Right cardiac atrium (tissue), 5 donors: ENCODE results near the gene BICD2. TPM values are rescaled to one million over a fixed set of nuclear protein-coding genes. Genes with fewer than 3 reads are reported as not detected.
A peak's percentile ranks its signal among the peaks of the same experiment; 100 is the strongest.
"Not testable (repeated sequence)": the region's sequence is repeated elsewhere in the genome, so short reads cannot be mapped to it uniquely, and the experiment has no call there.

Source experiments
- ATAC-seq, 2 donors: fragments of 200-7000 bp; cut with Tn5 transposase; one replicate each; pipeline versions ENCODE4 v1.8.0 to v1.9.1; 2020; ENCODE audit warnings: moderate library complexity in 2 of 2, mild to moderate bottlenecking in 1 of 2
- DNase-seq, 3 donors: peaks; one replicate each; pipeline ENCODE4 v3.0.0-alpha.2; 2020
- H3K27ac ChIP-seq: one replicate; pipeline ENCODE4 v1.5.1; 2013; ENCODE audit warnings: mild to moderate bottlenecking, low read length, control low read depth, moderate library complexity
- H3K27me3 ChIP-seq: one replicate; pipeline ENCODE4 v1.6.1; 2013; ENCODE audit not compliant: control insufficient read depth, insufficient read depth
- H3K4me1 ChIP-seq: one replicate; pipeline ENCODE4 v1.6.1; 2013; ENCODE audit warnings: low read length; ENCODE audit not compliant: control insufficient read depth, insufficient read depth
- H3K4me3 ChIP-seq: one replicate; pipeline ENCODE4 v1.5.1; 2013; ENCODE audit warnings: low read length, control low read depth
- H3K9me3 ChIP-seq: one replicate; pipeline ENCODE4 v1.6.1; 2013; ENCODE audit warnings: low read length; ENCODE audit not compliant: control insufficient read depth
- WGBS: extraction: QIAGEN DNeasy Blood & Tissue Kit; methylation state at CpG from one replicate; pipeline ENCODE4 v1.1.7; 2013; 5-methylcytosine and 5-hydroxymethylcytosine counted together
- intact Hi-C, 4 donors: fragments of 100-400 bp; cut with DNase I; formaldehyde crosslinking; loops; one replicate each; pipeline versions ENCODE4 v1.11.0 to v1.14.0; 2022 to 2023
- long read RNA-seq, 4 donors: library from polyadenylated mRNA; unstranded; transcript quantifications; one replicate each; pipeline ENCODE4 v2.0.0, GENCODE V29; 2020 to 2021
- polyA plus RNA-seq: library from polyadenylated mRNA; stranded (reverse); fragments of 200-250 nt; gene quantifications from one replicate; pipeline ENCODE4 v1.2.3, GENCODE V29; 2013
- total RNA-seq, 4 donors: library from RNA; stranded (reverse); fragmentation: NEBNext Ultra II Directional; extraction: Animal tissue kit (Norgen Biotek cat#: 25700); gene quantifications; one replicate each; pipeline ENCODE4 v1.2.1, GENCODE V29; 2021
- donor health status: healthy with polysubstance abuse.
- donor health status: DM: no; HTN: yes; CAD: no.
- donor health status: DM: no; HTN: no; CAD: no.
- donor health status: DM: no; HTN: yes; CAD: no; lungs with severe emphysema.
- donor health status: DM: yes; HTN: yes; CAD: no.

Gene BICD2
- total RNA-seq (10 to 100 TPM; 29.5 to 36.0 (median 33.8) TPM), polyA plus RNA-seq (20.0 TPM)
- long read RNA-seq, donor 1, full-length matches to known transcripts = 75 of 137 reads
- long read RNA-seq, donor 1, partial matches to known transcripts = 60 of 137 reads
- long read RNA-seq, donor 1, other reads (novel, unspliced or antisense) = 2 of 137 reads
- long read RNA-seq, donor 2, full-length matches to known transcripts = 25 of 46 reads
- long read RNA-seq, donor 2, partial matches to known transcripts = 16 of 46 reads
- long read RNA-seq, donor 2, other reads (novel, unspliced or antisense) = 5 of 46 reads
- long read RNA-seq, donor 3, full-length matches to known transcripts = 41 of 155 reads
- long read RNA-seq, donor 3, partial matches to known transcripts = 113 of 155 reads
- long read RNA-seq, donor 3, other reads (novel, unspliced or antisense) = 1 of 155 reads
- long read RNA-seq, donor 4, full-length matches to known transcripts = 34 of 56 reads
- long read RNA-seq, donor 4, partial matches to known transcripts = 21 of 56 reads
- long read RNA-seq, donor 4, other reads (novel, unspliced or antisense) = 1 of 56 reads

DNA sequence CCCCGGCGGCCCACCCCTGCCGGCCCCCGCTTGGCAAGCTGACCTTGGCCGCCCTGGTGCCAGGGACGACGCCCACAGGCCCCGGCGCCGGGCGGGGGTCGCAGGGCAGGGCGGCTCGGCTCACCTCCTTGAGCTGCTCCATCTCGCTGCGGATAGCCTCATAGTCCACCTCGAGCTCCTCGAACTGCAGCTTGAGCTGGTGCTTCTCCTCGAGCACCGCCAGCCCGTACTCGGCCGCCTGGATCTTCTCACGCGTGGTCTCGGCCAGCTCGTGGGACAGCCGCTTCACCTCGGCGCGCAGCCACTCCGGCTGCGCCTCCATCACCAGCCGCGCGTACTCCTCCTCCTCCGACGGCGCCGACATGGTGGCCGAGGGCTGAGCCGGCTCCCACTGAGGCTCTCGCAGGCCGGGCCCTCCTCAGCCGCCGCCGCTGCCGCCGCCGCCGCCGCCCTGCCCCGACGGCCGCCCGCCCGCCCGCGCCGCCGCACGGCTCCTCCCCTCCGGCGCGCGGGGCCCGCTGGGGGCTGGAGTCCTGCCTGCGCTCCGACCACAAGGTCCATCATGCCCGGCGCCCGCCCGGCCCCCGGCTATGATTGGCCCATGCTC, at the start of gene BICD2:
BICD2 (minus strand) TSS at position 453 of the 607 bp plus-strand sequence; CDS start at position 364, 89 bp downstream.
- under 1% methylated on average over 74 of the region's 74 CpGs for WGBS
- peaks cover 24% of the 10 kb centered on the region for H3K4me1 ChIP-seq
- H3K9me3 ChIP-seq = no peaks in the 10 kb centered on the region
- H3K27me3 ChIP-seq = no peaks in the 10 kb centered on the region
- ATAC-seq = no peak
- peak within 1 kb of the TSS; percentile 92 for H3K4me3 ChIP-seq
- intact Hi-C loops = loop anchor here in 1 of 4 donors (10.0 kb wide), 1 partner anchor 50 kb away; no protein-coding TSS in a partner anchor
- peak within 1 kb of the TSS; percentile 100 for H3K27ac ChIP-seq
- DNase-seq = no peak

DNA sequence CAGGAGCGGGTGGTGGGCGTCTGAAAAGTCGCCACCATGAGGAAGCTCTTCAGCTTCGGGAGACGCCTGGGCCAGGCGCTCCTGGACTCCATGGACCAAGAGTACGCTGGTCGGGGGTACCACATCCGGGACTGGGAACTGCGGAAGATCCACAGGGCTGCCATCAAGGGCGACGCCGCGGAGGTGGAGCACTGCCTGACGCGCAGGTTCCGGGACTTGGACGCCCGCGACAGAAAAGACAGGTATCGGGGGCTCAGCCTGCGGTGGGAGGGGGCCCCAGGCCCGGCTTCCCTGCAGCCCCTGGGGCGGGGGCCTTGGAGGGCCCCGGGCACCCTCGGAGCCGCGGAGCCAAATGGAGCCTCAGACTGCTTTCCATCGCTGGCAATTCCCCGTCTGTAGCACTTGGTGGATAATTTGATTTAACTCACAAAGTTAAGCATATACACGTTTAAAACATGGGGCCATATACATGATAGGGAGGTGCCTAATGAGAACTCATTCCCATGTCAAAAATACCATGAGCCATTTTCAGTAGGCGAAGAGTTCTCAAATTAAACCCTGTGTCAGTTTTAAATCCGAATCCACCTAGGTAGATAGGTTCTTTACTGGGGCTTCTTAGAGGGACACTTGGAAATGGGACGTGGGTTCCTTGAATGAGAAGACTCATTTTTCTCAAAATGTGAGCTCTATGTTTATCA, 45.1 kb upstream of the BICD2 start:
- H3K4me1 ChIP-seq, intact Hi-C loops, H3K27me3 ChIP-seq, DNase-seq, H3K4me3 ChIP-seq, H3K27ac ChIP-seq, ATAC-seq, H3K9me3 ChIP-seq: not testable (repeated sequence)
- WGBS = 9% methylated on average over 34 of the region's 34 CpGs

DNA sequence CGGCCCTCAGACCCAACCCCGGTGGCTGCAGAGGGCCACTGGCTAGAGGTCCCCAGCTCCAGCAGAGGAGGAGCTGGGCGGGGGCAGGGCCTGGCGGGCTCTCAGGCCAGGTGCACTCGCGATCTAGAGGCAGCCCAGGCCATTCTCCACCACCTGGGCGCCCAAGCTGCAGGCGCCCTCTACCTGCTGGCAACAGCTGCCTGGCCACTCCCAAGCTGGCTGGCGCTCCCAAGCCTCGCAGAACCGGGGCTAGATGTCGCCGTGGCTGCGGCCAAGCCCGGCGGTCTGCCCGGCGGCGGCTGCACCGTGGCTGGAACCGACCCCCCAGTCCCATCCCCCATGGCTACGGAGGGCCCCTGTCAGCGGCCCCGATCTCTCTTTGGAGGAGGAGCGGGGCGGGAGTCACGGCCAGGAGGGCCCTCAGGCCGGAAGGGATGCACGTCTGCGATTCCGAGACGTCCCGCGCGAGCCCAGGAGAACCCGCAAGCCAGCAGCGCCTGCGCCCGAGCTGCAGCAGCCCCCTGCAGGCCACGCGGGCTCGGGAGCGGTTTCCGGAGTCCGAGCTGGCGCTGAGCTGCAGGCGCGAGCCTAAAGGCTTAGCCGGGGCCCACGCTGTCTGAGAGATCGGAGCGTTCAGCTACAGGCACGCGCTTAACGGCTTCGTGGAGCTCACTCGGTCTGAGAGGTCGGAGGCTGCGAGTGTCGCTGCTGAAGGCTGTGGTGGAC, 44.3 kb upstream of the BICD2 start:
- no peaks in the 10 kb centered on the region for H3K4me1 ChIP-seq
- no peak overlapping the region for H3K27ac ChIP-seq
- peak overlapping the region; percentile 25 for H3K4me3 ChIP-seq
- peak; percentile 74 to 87 (median 86) for DNase-seq
- no peaks in the 10 kb centered on the region for H3K27me3 ChIP-seq
- WGBS = 1% methylated on average over 60 of the region's 60 CpGs
- no peaks in the 10 kb centered on the region for H3K9me3 ChIP-seq
- ATAC-seq = peak; percentile 78 to 87
- intact Hi-C loops = no loop called here

GRCh38 chr9:92807757-92808725, 43.4 kb upstream of the BICD2 start:
- peak in 2 of 3 donors; percentile 44 to 50 for DNase-seq
- Histone ChIP-seq H3K27me3 (no peaks in the 10 kb centered on the region), H3K4me3 (no peak overlapping the region), H3K9me3 (no peaks in the 10 kb centered on the region), H3K27ac (no peak overlapping the region), H3K4me1 (no peaks in the 10 kb centered on the region)
- intact Hi-C loops = no loop called here
- WGBS = 5% methylated on average over 76 of the region's 76 CpGs
- peak; percentile 28 to 34 for ATAC-seq

- H3K27ac ChIP-seq = no peak overlapping the region
- no peaks in the 10 kb centered on the region for H3K27me3 ChIP-seq
- ATAC-seq (no peak), DNase-seq (no peak)
- H3K4me3 ChIP-seq = no peak overlapping the region
- no peaks in the 10 kb centered on the region for H3K9me3 ChIP-seq
- intact Hi-C loops = no loop called here
- 10% methylated on average over 44 of the region's 44 CpGs for WGBS
- H3K4me1 ChIP-seq = no peaks in the 10 kb centered on the region
Measured at GRCh38 chr9:92807031-92807756, 42.6 kb upstream of the BICD2 start.

GRCh38 chr9:92804727-92805126, 40.1 kb upstream of the BICD2 start:
- ATAC-seq = no peak
- H3K9me3 ChIP-seq = no peaks in the 10 kb centered on the region
- no peak for DNase-seq
- H3K4me1 ChIP-seq = no peaks in the 10 kb centered on the region
- H3K27ac ChIP-seq = no peak overlapping the region
- H3K4me3 ChIP-seq = no peak overlapping the region
- intact Hi-C loops = no loop called here
- no peaks in the 10 kb centered on the region for H3K27me3 ChIP-seq
- 79% methylated on average over 6 of the region's 6 CpGs for WGBS

GRCh38 chr9:92798358-92798757, 33.7 kb upstream of the BICD2 start:
- Histone ChIP-seq H3K4me1 (no peaks in the 10 kb centered on the region), H3K27ac (no peak overlapping the region), H3K27me3 (no peaks in the 10 kb centered on the region), H3K4me3 (no peak overlapping the region), H3K9me3 (no peaks in the 10 kb centered on the region)
- ATAC-seq = no peak
- no peak for DNase-seq
- intact Hi-C loops = loop anchor here in 1 of 4 donors (10.0 kb wide), 1 partner anchor 74 kb away; no protein-coding TSS in a partner anchor
- WGBS = 93% methylated on average over 11 of the region's 11 CpGs

GRCh38 chr9:92796337-92796804, 31.7 kb upstream of the BICD2 start:
- H3K9me3 ChIP-seq, H3K27ac ChIP-seq, H3K4me3 ChIP-seq, H3K27me3 ChIP-seq, H3K4me1 ChIP-seq, DNase-seq: not testable (repeated sequence)
- peak in 1 of 2 donors; percentile 38 for ATAC-seq
- intact Hi-C loops = loop anchor here in 1 of 4 donors (10.0 kb wide), 1 partner anchor 72 kb away; no protein-coding TSS in a partner anchor
- WGBS = 49% methylated on average over 9 of the region's 9 CpGs
